GM21825 (cell line): ENCODE results near the gene TAF1B.
A peak's percentile ranks its signal among the peaks of the same experiment; 100 is the strongest.
"Not testable (repeated sequence)": the region's sequence is repeated elsewhere in the genome, so short reads cannot be mapped to it uniquely, and the experiment has no call there.

ENCODE experiments used
- ATAC-seq: cut with Tn5 transposase; IDR thresholded peaks from one replicate; pipeline ENCODE4 v1.9.1; 2021; ENCODE audit warnings: mild to moderate bottlenecking, moderate library complexity; ENCODE audit not compliant: unreplicated experiment

The TAF1B gene

DNA sequence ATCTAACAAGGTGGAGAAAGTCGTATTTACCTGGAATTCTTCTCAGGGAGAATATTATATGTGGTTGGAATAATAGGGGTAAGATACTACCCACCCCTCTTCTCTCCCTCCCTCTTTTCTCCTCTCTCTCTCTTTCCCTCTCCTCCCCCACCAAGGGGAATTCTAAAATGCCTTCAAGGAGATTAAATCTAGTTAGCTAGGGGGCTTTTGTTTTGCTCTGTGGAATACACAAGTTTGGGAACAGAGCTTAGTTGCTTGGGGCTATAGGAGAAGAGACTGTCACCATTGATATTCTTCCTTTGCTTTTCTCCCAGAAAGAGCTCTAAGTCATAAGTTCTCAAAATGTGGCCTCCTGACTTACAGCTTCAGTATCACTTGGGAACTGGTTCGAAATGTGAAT is 34.5 kb downstream of the TAF1B start:
- no peak for ATAC-seq

DNA sequence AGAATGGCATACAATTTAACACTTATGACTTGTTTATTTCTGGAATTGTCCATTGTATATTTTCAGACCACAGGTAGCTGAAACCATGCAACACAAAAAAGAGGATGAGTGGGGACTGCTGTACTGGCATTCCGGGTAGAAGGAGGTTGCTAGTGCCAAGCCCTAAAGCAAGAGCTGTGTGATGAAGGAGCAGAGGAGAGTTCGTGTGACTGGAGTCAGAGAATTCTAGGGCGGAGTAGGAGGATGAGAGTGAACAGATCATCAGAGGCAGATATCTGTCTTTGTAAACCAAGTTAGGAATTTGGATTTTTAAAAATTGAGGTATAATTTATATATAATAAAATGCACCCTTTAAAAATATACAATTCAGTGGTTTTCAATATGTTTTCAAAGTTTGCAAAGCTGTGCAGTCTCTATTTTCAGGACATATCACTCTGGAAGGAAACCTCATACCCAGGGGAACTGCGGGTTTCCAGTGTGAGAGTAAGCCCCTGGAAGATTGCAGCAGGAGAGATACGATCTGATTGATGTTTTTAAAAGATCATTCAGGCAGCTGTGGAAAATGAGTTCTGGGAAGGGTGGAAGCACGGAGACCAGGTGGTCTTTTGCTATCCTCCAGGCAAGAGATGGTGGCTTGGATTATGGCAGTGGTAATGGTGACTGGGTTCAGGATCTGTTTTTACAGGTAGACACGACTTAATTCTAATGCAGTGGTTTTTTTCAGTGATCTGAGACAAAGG is 36.4 kb downstream of the TAF1B start:
- ATAC-seq, result no peak

DNA sequence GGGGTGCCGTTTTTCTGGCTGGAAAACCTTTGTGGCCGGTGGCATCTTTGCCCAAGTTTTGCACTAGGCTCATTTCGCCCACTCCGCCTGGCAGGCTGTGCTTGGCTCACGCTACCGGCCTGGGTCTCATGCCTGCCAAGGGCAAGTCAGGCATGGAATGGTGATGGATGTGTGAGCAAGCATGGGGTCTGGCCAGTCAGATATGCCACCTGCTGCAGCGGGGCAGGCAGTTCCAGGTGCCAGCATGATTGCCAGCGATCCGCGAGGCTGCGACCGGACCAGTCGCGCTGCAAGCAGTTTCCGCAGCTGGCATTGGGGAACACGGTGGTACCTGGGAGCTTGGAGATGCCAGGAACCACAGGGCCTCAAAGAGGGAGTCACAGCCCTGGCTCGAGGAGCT is 40.6 kb downstream of the TAF1B start:
- no peak for ATAC-seq

- ATAC-seq, result no peak
These were observed 41.2 kb downstream of the TAF1B start for GRCh38 chr2:9884436-9884835.

GRCh38 chr2:9885036-9885684 is 41.9 kb downstream of the TAF1B start:
- no peak for ATAC-seq

GRCh38 chr2:9887513-9887912 is 44.2 kb downstream of the TAF1B start:
- ATAC-seq, result no peak

DNA sequence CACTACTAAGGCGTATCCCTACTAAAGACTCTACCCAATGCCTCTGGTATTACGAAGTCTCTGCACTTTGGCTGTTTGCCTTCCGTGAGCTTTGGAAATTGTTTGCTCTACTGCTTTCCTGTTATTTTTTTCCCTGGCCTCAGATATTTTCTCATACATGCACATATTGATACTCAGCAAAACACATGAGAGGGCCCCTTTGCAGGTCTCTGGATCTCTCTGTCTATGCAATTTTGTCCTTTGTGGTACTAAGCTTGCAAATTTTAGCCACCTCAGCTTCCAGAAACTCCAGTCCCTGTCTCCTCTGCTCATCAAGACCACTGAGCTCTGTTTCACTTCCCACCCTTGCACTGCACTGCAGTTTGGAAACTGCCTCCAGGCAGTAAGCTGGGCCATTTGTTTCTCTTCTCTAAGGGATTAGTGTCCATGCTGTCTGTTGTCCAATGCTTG is 46.6 kb downstream of the TAF1B start:
- no peak for ATAC-seq

GRCh38 chr2:9892236-9892635 is 49.0 kb downstream of the TAF1B start:
- no peak for ATAC-seq

GRCh38 chr2:9895669-9896590 is 52.7 kb downstream of the TAF1B start:
- no peak for ATAC-seq

DNA sequence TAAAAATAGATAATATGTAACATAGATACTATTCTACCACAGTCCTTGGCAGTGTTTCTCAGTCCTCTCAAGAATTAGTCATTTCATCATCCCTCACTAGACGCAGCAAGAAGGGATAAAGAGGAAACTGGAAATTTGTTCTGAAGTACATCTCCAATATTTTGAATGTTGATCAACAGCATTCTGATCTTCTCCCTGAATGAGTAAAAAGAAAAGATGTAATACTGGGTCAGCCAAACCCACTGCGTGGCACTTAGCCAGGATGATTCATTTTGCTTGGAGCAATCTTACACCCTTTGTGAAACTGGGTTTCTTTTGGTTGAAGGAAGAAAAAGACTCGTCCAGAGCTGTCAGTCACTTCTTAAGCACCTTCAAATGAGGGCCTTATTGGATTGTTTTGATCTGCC is 54.1 kb downstream of the TAF1B start:
- ATAC-seq, result peak; percentile 64

DNA sequence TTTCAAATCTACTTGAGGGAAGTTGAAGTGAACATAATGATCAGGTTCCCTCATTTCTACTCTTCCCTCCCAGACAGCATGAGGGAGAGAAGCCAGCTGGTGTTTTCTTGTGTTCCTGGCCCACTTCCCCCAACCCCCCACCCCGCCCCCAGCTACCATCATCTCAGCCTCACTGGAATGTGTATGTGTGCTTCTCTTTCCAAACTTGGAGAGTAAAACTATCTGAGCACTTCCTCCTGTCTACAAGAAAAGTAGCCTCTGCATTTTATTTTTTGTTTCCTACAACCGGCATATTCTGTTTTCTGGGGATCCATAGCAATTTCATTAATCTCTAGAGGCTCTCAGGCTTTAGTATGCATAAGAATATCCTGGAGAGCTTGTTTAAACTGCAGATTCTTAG is 54.6 kb downstream of the TAF1B start:
- peak; percentile 11 for ATAC-seq

DNA sequence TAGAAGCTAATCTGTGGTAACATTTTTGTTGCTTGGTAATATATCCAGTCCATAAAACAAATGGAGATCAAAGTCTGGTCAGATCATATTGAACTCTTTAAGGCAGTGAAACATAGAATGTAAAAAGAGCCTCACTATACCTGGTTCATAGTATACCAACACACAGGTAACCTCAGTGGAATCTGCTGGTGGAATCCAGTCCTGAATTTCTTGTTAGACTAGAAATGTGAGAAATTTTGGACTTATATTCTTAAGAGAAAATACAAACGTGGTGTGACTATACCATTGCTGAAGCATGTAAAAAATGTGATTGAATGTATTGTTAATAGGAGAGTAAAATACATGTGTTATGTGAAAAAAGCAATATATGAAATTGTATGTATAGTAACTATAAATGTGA is 62.1 kb downstream of the TAF1B start:
- ATAC-seq, result no peak

DNA sequence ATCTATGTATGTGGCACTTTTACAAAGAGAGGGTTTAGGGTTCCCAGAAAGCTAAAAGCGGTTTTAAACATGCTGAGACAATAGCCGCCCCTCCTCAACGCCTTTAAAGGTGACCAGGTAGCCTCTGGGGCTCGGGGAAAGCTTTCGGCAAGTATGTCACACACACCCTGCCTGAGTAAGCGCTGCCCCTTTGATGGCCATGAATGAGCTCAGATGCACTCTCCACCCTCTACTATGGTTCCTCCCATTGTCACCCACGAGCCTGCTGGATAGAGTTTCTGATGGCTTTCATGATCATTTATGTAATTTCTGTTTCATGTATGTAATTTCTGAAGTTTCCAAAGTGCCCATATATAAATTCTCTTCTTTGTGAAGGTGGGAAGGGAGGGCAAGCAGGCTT is 64.1 kb downstream of the TAF1B start:
- ATAC-seq, result no peak

DNA sequence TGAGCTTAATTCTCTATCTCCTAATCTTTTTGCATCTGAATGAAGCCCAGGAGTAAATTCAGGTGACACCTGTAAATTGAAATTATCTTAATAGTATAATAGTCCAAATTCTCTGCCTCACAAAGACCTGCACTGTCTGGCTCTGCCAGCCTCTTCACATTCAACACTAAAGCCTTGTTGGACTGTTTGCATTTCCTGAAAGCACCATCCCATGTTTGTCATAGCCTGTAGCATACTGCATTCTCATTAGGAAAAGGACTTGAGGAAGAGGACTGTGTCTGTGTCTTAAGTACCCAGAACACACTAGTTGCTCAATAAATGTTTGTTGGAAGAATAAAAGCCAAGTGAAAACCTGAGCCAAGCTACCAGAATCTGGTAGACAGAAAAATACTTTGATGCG is 65.4 kb downstream of the TAF1B start:
- no peak for ATAC-seq

- ATAC-seq, result no peak
These were observed 65.8 kb downstream of the TAF1B start for GRCh38 chr2:9909106-9909505.

GRCh38 chr2:9910699-9911098 is 67.4 kb downstream of the TAF1B start:
- ATAC-seq, result no peak

GRCh38 chr2:9912468-9912867 is 69.2 kb downstream of the TAF1B start:
- ATAC-seq, result no peak

GRCh38 chr2:9914384-9915065 is 71.3 kb downstream of the TAF1B start:
- ATAC-seq, result peak; percentile 99

DNA sequence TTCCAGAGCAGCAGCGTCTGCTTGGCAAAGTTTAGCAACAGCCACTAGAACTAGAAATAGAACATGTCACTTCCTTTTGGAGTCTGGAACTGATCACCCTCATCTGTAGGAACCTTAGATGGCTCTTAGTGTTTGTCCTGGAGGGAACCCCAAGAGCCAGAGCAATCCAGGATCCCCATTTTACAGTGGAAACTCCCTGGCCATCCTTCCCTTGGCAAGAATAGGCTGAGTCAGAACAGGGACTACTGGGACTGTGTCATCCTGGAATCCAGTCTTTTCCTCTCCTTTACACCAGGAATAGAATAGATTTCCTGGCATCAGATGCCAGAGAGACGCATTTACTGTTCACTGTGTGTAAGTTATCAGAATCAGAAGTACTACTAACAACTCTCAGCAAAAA is 75.0 kb downstream of the TAF1B start:
- no peak for ATAC-seq

DNA sequence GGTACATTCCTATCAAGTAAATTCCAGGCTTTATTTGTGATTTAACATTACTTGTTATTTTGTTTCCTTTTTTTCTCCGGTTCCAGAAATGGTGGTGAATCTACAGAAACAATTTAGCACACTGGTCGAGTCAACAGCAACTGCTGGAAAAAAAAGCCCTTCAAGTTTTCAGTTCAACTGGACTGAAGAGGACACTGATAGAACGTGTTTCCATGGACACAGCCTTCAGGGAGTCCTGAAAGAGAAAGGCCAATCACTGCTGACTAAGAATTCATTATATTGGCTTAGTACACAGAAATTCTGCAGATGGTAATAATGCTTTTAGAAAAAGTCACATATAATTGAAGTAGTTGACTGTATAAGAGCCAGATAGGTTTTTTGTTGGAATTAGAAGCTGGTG is 76.2 kb downstream of the TAF1B start:
- ATAC-seq, result no peak

GRCh38 chr2:9927020-9927419 is 83.7 kb downstream of the TAF1B start:
- ATAC-seq, result not testable (repeated sequence)
